Superior temporal gyrus (tissue), 1 donor: ENCODE data around the gene TTC7B.

Experiments
- DNase-seq: peaks from one replicate; pipeline ENCODE4 v3.0.0-alpha.2; 2016; ENCODE audit errors: extremely low spot score

TTC7B gene

GRCh38 chr14:90560558-90560957 lies 255.7 kb downstream of the TTC7B start:
- no peak for DNase-seq

GRCh38 chr14:90559811-90560492 lies 256.3 kb downstream of the TTC7B start:
- DNase-seq, result no peak

GRCh38 chr14:90558983-90559590 lies 257.1 kb downstream of the TTC7B start:
- no peak for DNase-seq

GRCh38 chr14:90558041-90558982 lies 257.9 kb downstream of the TTC7B start:
- no peak for DNase-seq

GRCh38 chr14:90557516-90557915 lies 258.7 kb downstream of the TTC7B start:
- DNase-seq, result no peak

GRCh38 chr14:90556666-90557450 lies 259.4 kb downstream of the TTC7B start:
- DNase-seq, result peak; percentile 7

GRCh38 chr14:90556012-90556477 lies 260.2 kb downstream of the TTC7B start:
- peak; percentile 75 for DNase-seq

GRCh38 chr14:90555126-90556011 lies 260.9 kb downstream of the TTC7B start:
- peak; percentile 58 for DNase-seq

- DNase-seq, result peak; percentile 97
Observed at GRCh38 chr14:90554341-90554740, 261.9 kb downstream of the TTC7B start.

GRCh38 chr14:90553921-90554336 lies 262.3 kb downstream of the TTC7B start:
- peak; percentile 72 for DNase-seq

GRCh38 chr14:90553298-90553920 lies 262.8 kb downstream of the TTC7B start:
- DNase-seq, result no peak

- no peak for DNase-seq
Observed at GRCh38 chr14:90552465-90553297, 263.5 kb downstream of the TTC7B start.

- DNase-seq, result no peak
Observed at GRCh38 chr14:90551733-90552464, 264.3 kb downstream of the TTC7B start.

GRCh38 chr14:90551070-90551704 lies 265.0 kb downstream of the TTC7B start:
- DNase-seq, result peak; percentile 46

GRCh38 chr14:90549794-90550641 lies 266.2 kb downstream of the TTC7B start:
- DNase-seq, result no peak

GRCh38 chr14:90548455-90548854 lies 267.8 kb downstream of the TTC7B start:
- DNase-seq, result peak; percentile 8

GRCh38 chr14:90547968-90548367 lies 268.3 kb downstream of the TTC7B start:
- DNase-seq, result peak; percentile 6
